ENCODE results near the gene H2BK1. TPM values are rescaled to one million over a fixed set of nuclear protein-coding genes. Genes with fewer than 3 reads are reported as not detected.

Gene H2BK1
- total RNA-seq, 6 donors from 2014 or later, result not detected

GRCh38 chr7:151177310-151177709, 33.0 kb downstream of the H2BK1 start:
- TF ChIP-seq EP300 (IDR thresholded peaks at IDR 0.05) (no peak), POLR2A (IDR thresholded peaks at IDR 0.05) (no peak), POLR2AphosphoS5 (IDR thresholded peaks at IDR 0.05) (no peak), CTCF (IDR thresholded peaks at IDR 0.05) (no peak)
- Histone ChIP-seq H3K27ac (no peak overlapping the region), H3K9me3 (no peaks in the 10 kb centered on the region), H3K36me3 (no peaks in the 10 kb centered on the region), H3K27me3 (no peaks in the 10 kb centered on the region), H3K4me3 (no peak overlapping the region), H3K4me1 (peaks cover 0 to 4% (median 0%) of the 10 kb centered on the region in 4 donors)
- DNase-seq (no peak), ATAC-seq (ENCODE audit: low FRiP score in 2 of 2) (no peak)
- 81 to 82% methylated on average over 1 of the region's 1 CpG for WGBS, 2 donors

GRCh38 chr7:151176401-151176800, 33.9 kb downstream of the H2BK1 start:
- TF ChIP-seq CTCF (IDR thresholded peaks at IDR 0.05) (no peak), EP300 (IDR thresholded peaks at IDR 0.05) (no peak), POLR2A (IDR thresholded peaks at IDR 0.05) (no peak), POLR2AphosphoS5 (IDR thresholded peaks at IDR 0.05) (no peak)
- WGBS, 2 donors, result 83 to 89% methylated on average over 1 to 9 of the region's 9 CpGs
- ATAC-seq (ENCODE audit: low FRiP score in 2 of 2) (no peak), DNase-seq (no peak)
- Histone ChIP-seq H3K9me3 (no peaks in the 10 kb centered on the region), H3K4me1 (peaks cover 0 to 4% (median 0%) of the 10 kb centered on the region in 4 donors), H3K27me3 (no peaks in the 10 kb centered on the region), H3K36me3 (no peaks in the 10 kb centered on the region), H3K27ac (no peak overlapping the region), H3K4me3 (no peak overlapping the region)

GRCh38 chr7:151175793-151176311, 34.4 kb downstream of the H2BK1 start:
- H3K27me3 ChIP-seq, result no peaks in the 10 kb centered on the region
- H3K36me3 ChIP-seq, result no peaks in the 10 kb centered on the region
- no peaks in the 10 kb centered on the region for H3K9me3 ChIP-seq
- ATAC-seq (ENCODE audit: low FRiP score in 2 of 2), result no peak
- H3K4me1 ChIP-seq, result peaks cover 0 to 4% (median 0%) of the 10 kb centered on the region in 4 donors
- H3K4me3 ChIP-seq, result no peak overlapping the region
- TF ChIP-seq CTCF (IDR thresholded peaks at IDR 0.05) (no peak), POLR2A (IDR thresholded peaks at IDR 0.05) (no peak)
- WGBS, 2 donors, result 72 to 83% methylated on average over 10 to 23 of the region's 23 CpGs
- no peak overlapping the region for H3K27ac ChIP-seq
- DNase-seq, result peak in 1 of 2 donors; percentile 70

- no peak for ATAC-seq (ENCODE audit: low FRiP score in 2 of 2)
- no peak for DNase-seq
- WGBS, 2 donors, result 81 to 88% methylated on average over 16 of the region's 16 CpGs
- Histone ChIP-seq H3K4me3 (no peak overlapping the region), H3K36me3 (no peaks in the 10 kb centered on the region), H3K9me3 (no peaks in the 10 kb centered on the region), H3K27ac (no peak overlapping the region), H3K4me1 (peaks cover 0 to 4% (median 0%) of the 10 kb centered on the region in 4 donors), H3K27me3 (no peaks in the 10 kb centered on the region)
- TF ChIP-seq EP300 (IDR thresholded peaks at IDR 0.05), result no peak
- no peak for TF ChIP-seq CTCF (IDR thresholded peaks at IDR 0.05)
- TF ChIP-seq POLR2A (IDR thresholded peaks at IDR 0.05), result no peak
- TF ChIP-seq POLR2AphosphoS5 (IDR thresholded peaks at IDR 0.05), result no peak
Measured at GRCh38 chr7:151175047-151175792, 35.1 kb downstream of the H2BK1 start.

All from upper lobe of left lung (tissue), 6 donors.